ENCODE data around the gene RABGAP1L.

GRCh38 chr1:174837386-174837785, 678.1 kb downstream of the RABGAP1L start:
- no peak for TF ChIP-seq CTCF (IDR thresholded peaks at IDR 0.05; ENCODE audit: insufficient read depth, low read length, poor library complexity, severe bottlenecking)
- TF ChIP-seq EZH2phosphoT487 (conservative IDR thresholded peaks at IDR 0.05; ENCODE audit: low read length): no peak
